Stomach (tissue), 9 donors: ENCODE measurements around the gene NPAS2. TPM values are rescaled to one million over a fixed set of nuclear protein-coding genes. Genes with fewer than 3 reads are reported as not detected.

ENCODE experiments used
- DNase-seq, 2 donors: peaks; one replicate each; pipeline versions ENCODE4 v3.0.0 to v3.0.0-alpha.2; 2013 to 2019
- H3K27ac ChIP-seq, 5 donors: fragments of 200-600 bp in 4 of 5; sonication (generic) in 4 of 5; one replicate each; pipeline ENCODE4 v1.5.1; 2013 to 2019; ENCODE audit warnings: mild to moderate bottlenecking in 1 of 5, moderate library complexity in 1 of 5
- H3K27me3 ChIP-seq, 3 donors: fragments of 200-600 bp; sonication (generic); one replicate each; pipeline ENCODE4 v1.5.1; 2017 to 2019; ENCODE audit warnings: mixed run types in 1 of 3
- H3K36me3 ChIP-seq, 4 donors: fragments of 200-600 bp; sonication (generic); 1 replicate in 3 of 4; 2 replicates in 1 of 4; pipeline ENCODE4 v1.5.1; 2016 to 2019
- H3K4me1 ChIP-seq, 4 donors: fragments of 200-600 bp; sonication (generic); one replicate each; pipeline ENCODE4 v1.5.1; 2016 to 2019
- H3K4me3 ChIP-seq, 4 donors: fragments of 200-600 bp; sonication (generic) in 3 of 4; one replicate each; pipeline ENCODE4 v1.5.1; 2016 to 2019; ENCODE audit warnings: mild to moderate bottlenecking in 1 of 4
- H3K9me3 ChIP-seq, 4 donors: fragments of 200-600 bp; sonication (generic); one replicate each; pipeline ENCODE4 v1.5.1; 2016 to 2019
- EP300 ChIP-seq: sonication (generic); formaldehyde crosslinking; IDR thresholded peaks from one replicate; pipeline ENCODE4 v1.6.1; 2017; ENCODE audit warnings: antibody characterized with exemption
- POLR2A ChIP-seq, 4 donors: fragments of 450-650 bp; IDR thresholded peaks; one replicate each; pipeline ENCODE4 v1.6.1; 2016; ENCODE audit warnings: antibody characterized with exemption in 4 of 4, control low read depth in 2 of 4, mild to moderate bottlenecking in 1 of 4, moderate library complexity in 1 of 4
- POLR2AphosphoS5 ChIP-seq, 3 donors: sonication (generic); formaldehyde crosslinking; IDR thresholded peaks; one replicate each; pipeline ENCODE4 v1.6.1; 2016; ENCODE audit warnings: antibody characterized with exemption in 3 of 3
- WGBS, 5 donors: extraction: QIAGEN DNeasy Blood & Tissue Kit in 3 of 5; methylation state at CpG; one replicate each; pipeline versions ENCODE4 v1.1.5 to v1.1.7; 2013 to 2018; 5-methylcytosine and 5-hydroxymethylcytosine counted together
- intact Hi-C: fragments of 100-400 bp; cut with DNase I; formaldehyde crosslinking; loops from one replicate; pipeline ENCODE4 v1.15.1; 2023; ENCODE audit warnings: low total_unique reads
- polyA plus RNA-seq, 3 donors: library from polyadenylated mRNA; stranded (reverse); fragments of 200-250 nt; gene quantifications; one replicate each; pipeline ENCODE4 v1.2.3, GENCODE V29; 2013
- total RNA-seq, 5 donors: library from RNA; depleted of rRNA; stranded (reverse); fragments of >200 nt; gene quantifications; one replicate each; pipeline versions ENCODE4 v1.1.0 to v1.2.3, GENCODE V29; 2014 to 2016
- TF ChIP-seq, protein P1 (sequence below), 7 experiments: fragments of 450-650 bp in 4 of 7; fragments of 200-600 bp in 3 of 7; sonication (generic) in 3 of 7; IDR thresholded peaks; one replicate each; pipeline ENCODE4 v1.5.1; 2016 to 2019; ENCODE audit warnings: antibody characterized with exemption in 7 of 7, control low read depth in 2 of 7, mild to moderate bottlenecking in 1 of 7
- donor health status: healthy with polysubstance abuse.
- donor health status: Bipolar disorder and iron deficiency.
- donor health status: healthy.

Gene NPAS2
- total and polyA plus RNA-seq, 8 donors: 13.1 to 148 (median 28.0) TPM

DNA sequence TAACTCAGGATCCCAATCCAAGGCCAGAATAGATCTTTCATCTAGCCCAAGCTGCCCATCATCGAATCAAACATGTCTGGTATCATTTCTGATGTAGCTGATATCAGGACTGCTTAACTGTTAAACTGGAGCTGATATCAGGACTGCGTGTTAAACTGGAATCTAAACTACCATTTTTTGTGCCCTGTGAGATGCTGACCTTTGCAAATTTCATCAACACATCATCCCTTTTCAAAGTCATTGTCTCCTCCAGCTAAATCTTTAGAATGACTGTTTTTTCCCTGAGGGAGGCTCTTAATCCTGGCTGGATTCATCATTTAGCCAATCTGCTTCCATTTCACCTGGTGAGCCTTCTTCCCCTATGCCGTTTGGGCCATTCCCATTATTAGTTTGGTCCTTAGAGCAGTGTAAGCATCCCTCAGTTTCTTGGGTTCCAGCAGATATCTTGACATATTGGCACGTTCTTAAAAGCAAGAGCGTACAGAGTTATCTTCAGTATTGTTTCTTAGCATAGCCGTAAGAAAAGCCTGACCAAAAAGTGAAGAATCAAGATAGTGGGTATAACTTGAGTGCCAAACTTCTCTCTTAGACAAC is 194.4 kb downstream of the NPAS2 start:
- TF ChIP-seq, protein P1, sequence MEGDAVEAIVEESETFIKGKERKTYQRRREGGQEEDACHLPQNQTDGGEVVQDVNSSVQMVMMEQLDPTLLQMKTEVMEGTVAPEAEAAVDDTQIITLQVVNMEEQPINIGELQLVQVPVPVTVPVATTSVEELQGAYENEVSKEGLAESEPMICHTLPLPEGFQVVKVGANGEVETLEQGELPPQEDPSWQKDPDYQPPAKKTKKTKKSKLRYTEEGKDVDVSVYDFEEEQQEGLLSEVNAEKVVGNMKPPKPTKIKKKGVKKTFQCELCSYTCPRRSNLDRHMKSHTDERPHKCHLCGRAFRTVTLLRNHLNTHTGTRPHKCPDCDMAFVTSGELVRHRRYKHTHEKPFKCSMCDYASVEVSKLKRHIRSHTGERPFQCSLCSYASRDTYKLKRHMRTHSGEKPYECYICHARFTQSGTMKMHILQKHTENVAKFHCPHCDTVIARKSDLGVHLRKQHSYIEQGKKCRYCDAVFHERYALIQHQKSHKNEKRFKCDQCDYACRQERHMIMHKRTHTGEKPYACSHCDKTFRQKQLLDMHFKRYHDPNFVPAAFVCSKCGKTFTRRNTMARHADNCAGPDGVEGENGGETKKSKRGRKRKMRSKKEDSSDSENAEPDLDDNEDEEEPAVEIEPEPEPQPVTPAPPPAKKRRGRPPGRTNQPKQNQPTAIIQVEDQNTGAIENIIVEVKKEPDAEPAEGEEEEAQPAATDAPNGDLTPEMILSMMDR (IDR thresholded peaks at IDR 0.05): no peak
- TF ChIP-seq POLR2A (IDR thresholded peaks at IDR 0.05) (no peak), POLR2AphosphoS5 (IDR thresholded peaks at IDR 0.05) (no peak), EP300 (no peak)
- no peak for DNase-seq
- Histone ChIP-seq H3K27ac (no peak overlapping the region), H3K9me3 (no peaks in the 10 kb centered on the region), H3K27me3 (no peaks in the 10 kb centered on the region), H3K36me3 (peaks cover 21 to 62% (median 52%) of the 10 kb centered on the region in 4 donors), H3K4me1 (peaks cover 0 to 21% (median 2%) of the 10 kb centered on the region in 4 donors), H3K4me3 (no peak overlapping the region)
- WGBS, 5 donors: 55 to 77% (median 68%) methylated on average over 6 of the region's 6 CpGs
- intact Hi-C loops: loop anchor here (5.0 kb wide), 1 partner anchor 133 kb away; no protein-coding TSS in a partner anchor

DNA sequence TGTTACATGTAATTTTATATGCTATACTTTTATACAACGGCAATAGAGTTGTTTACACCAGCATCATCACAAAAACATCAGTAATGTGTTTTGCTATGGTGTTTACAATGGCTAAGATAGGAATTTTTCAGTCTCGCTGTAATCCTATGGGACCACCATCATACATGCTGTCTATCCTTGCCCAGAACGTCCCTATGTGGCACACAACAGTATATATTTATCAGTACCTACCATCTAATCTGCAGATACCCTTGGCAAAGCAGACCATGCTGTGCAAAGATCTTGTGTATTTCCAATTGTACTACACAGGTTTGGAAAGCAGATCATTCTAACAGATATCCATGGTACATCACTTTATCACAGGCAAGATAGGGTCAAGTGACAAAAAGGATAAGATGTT is 197.4 kb downstream of the NPAS2 start:
- intact Hi-C loops: no loop called here
- Histone ChIP-seq H3K4me1 (peaks cover 0 to 7% (median 2%) of the 10 kb centered on the region in 4 donors), H3K4me3 (no peak overlapping the region), H3K27ac (no peak overlapping the region), H3K27me3 (no peaks in the 10 kb centered on the region), H3K36me3 (peaks cover 13 to 65% (median 59%) of the 10 kb centered on the region in 4 donors), H3K9me3 (no peaks in the 10 kb centered on the region)
- WGBS, 5 donors: 64 to 73% (median 71%) methylated on average over 3 of the region's 3 CpGs
- TF ChIP-seq, protein P1 (IDR thresholded peaks at IDR 0.05): no peak
- TF ChIP-seq EP300: no peak
- TF ChIP-seq POLR2AphosphoS5 (IDR thresholded peaks at IDR 0.05): no peak
- TF ChIP-seq POLR2A (IDR thresholded peaks at IDR 0.05): no peak
- DNase-seq: no peak

DNA sequence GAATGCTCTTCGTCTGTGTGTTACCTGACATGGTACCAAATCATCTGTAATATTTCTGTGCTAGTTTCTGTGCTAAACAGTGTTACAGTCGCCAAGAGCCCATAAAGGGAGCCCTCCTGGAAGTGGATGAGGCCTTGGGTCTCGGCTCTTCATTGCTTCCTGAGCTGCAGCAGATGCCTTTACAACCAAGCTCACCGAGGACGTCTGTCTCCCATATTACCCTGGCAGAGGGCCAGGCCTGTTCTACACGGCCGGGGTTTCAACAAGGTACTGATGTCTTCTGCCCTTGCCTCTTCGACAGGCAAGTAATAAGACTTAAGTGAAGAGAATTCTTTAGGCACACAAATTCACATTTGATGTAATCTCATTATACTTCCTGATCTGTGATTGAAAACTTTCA is 199.0 kb downstream of the NPAS2 start:
- Histone ChIP-seq H3K27me3 (no peaks in the 10 kb centered on the region), H3K4me1 (no peaks in the 10 kb centered on the region), H3K4me3 (no peak overlapping the region), H3K27ac (no peak overlapping the region), H3K9me3 (no peaks in the 10 kb centered on the region), H3K36me3 (peaks cover 13 to 77% (median 71%) of the 10 kb centered on the region in 4 donors)
- TF ChIP-seq POLR2AphosphoS5 (IDR thresholded peaks at IDR 0.05): no peak
- no peak for TF ChIP-seq POLR2A (IDR thresholded peaks at IDR 0.05)
- TF ChIP-seq EP300: no peak
- TF ChIP-seq, protein P1 (IDR thresholded peaks at IDR 0.05): no peak
- DNase-seq: no peak
- WGBS, 5 donors: 50 to 67% (median 59%) methylated on average over 8 of the region's 8 CpGs
- intact Hi-C loops: no loop called here

DNA sequence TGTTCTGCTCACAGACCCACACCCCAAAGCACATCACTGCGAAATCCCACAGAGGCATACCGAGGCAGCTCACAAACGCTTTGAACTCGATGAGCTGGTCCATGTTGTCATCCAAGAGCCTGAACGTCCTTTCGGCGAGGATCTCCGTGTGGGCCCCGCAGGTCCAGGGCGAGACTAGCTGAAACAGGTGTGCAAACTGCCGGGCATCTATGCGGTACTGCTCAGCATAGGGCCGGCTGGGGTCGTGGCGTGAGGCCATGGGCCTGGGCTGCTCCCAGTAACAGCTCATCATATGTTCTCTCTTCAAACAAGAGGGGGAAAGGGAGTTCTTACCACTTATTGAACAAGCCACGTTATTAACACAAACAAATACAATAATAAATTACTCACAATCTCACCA is 202.3 kb downstream of the NPAS2 start:
- 85 to 87% (median 85%) methylated on average over 14 to 16 of the region's 16 CpGs for WGBS, 5 donors
- no peak overlapping the region for H3K4me3 ChIP-seq

More for the DNA sequence above, 202.3 kb downstream of the NPAS2 start:
- DNase-seq: no peak
- peaks cover 0 to 5% (median 2%) of the 10 kb centered on the region in 4 donors for H3K4me1 ChIP-seq
- intact Hi-C loops: no loop called here
- H3K27me3 ChIP-seq: no peaks in the 10 kb centered on the region
- peaks cover 20 to 87% (median 83%) of the 10 kb centered on the region in 4 donors for H3K36me3 ChIP-seq
- H3K27ac ChIP-seq: no peak overlapping the region
- no peaks in the 10 kb centered on the region for H3K9me3 ChIP-seq
- TF ChIP-seq POLR2A (IDR thresholded peaks at IDR 0.05) (no peak), EP300 (no peak), POLR2AphosphoS5 (IDR thresholded peaks at IDR 0.05) (no peak)
- TF ChIP-seq, protein P1 (IDR thresholded peaks at IDR 0.05): no peak
